GM23338 (cell line): ENCODE data around the gene LGR5. TPM values are rescaled to one million over a fixed set of nuclear protein-coding genes. Genes with fewer than 3 reads are reported as not detected.

Experiments
- ATAC-seq: fragments of 200-7000 bp; cut with Tn5 transposase; 3 replicates; pipeline ENCODE4 v1.9.1; 2020
- DNase-seq: peaks from one replicate; pipeline ENCODE4 v3.0.0-alpha.2; 2015; ENCODE audit warnings: low spot score
- H2AFZ ChIP-seq: fragments of 200-600 bp; sonication (generic); 2 replicates; pipeline ENCODE4 v1.8.0; 2016; ENCODE audit warnings: antibody characterized with exemption, mild to moderate bottlenecking, moderate library complexity
- H3F3A ChIP-seq: fragments of 200-600 bp; sonication (generic); replicated peaks from 2 replicates; pipeline ENCODE4 v1.8.0; 2017; ENCODE audit warnings: antibody characterized with exemption, mixed run types, low read depth
- H3K27ac ChIP-seq: fragments of 200-600 bp; sonication (generic); 2 replicates; pipeline ENCODE4 v1.6.1; 2016; ENCODE audit warnings: low read depth
- H3K27me3 ChIP-seq: fragments of 200-600 bp; sonication (generic); 2 replicates; pipeline ENCODE4 v1.8.0; 2016; ENCODE audit warnings: mild to moderate bottlenecking, mixed run types, moderate library complexity; ENCODE audit not compliant: insufficient read depth
- H3K36me3 ChIP-seq: fragments of 200-600 bp; sonication (generic); 2 replicates; pipeline ENCODE4 v1.8.0; 2016; ENCODE audit warnings: mild to moderate bottlenecking; ENCODE audit not compliant: insufficient read depth
- H3K4me1 ChIP-seq: fragments of 200-600 bp; sonication (generic); 2 replicates; pipeline ENCODE4 v1.8.0; 2016; ENCODE audit warnings: mild to moderate bottlenecking, moderate library complexity; ENCODE audit not compliant: insufficient read depth
- H3K4me2 ChIP-seq: fragments of 200-600 bp; sonication (generic); 2 replicates; pipeline ENCODE4 v1.7.1; 2017; ENCODE audit warnings: mixed run types
- H3K4me3 ChIP-seq: fragments of 200-600 bp; sonication (generic); 2 replicates; pipeline ENCODE4 v1.6.1; 2016; ENCODE audit warnings: mixed run types
- H3K79me2 ChIP-seq: fragments of 200-600 bp; sonication (generic); replicated peaks from 2 replicates; pipeline ENCODE4 v1.8.0; 2017; ENCODE audit warnings: mild to moderate bottlenecking; ENCODE audit not compliant: insufficient read depth
- H3K9me2 ChIP-seq: fragments of 200-600 bp; sonication (generic); 2 replicates; pipeline ENCODE4 v1.8.0; 2017; ENCODE audit not compliant: insufficient read depth
- H4K20me1 ChIP-seq: fragments of 200-600 bp; sonication (generic); replicated peaks from 2 replicates; pipeline ENCODE4 v1.8.0; 2017; ENCODE audit warnings: mild to moderate bottlenecking; ENCODE audit not compliant: insufficient read depth
- H3K27ac Mint-ChIP-seq: 2 replicates; pipeline ENCODE4 v1.8.0; 2020; ENCODE audit warnings: inconsistent platforms, mild to moderate bottlenecking, moderate library complexity, mixed read lengths
- H3K27me3 Mint-ChIP-seq: 3 replicates; pipeline ENCODE4 v1.8.0; 2022; ENCODE audit warnings: low read depth, mild to moderate bottlenecking, moderate library complexity, mixed read lengths, inconsistent platforms; ENCODE audit not compliant: insufficient read depth, poor library complexity
- H3K36me3 Mint-ChIP-seq: 3 replicates; pipeline ENCODE4 v1.8.0; 2021; ENCODE audit warnings: low read depth, mild to moderate bottlenecking, inconsistent platforms, moderate library complexity, mixed read lengths
- H3K4me1 Mint-ChIP-seq: 3 replicates; pipeline ENCODE4 v1.8.0; 2020; ENCODE audit warnings: mild to moderate bottlenecking, inconsistent platforms, mixed read lengths
- H3K4me3 Mint-ChIP-seq: 3 replicates; pipeline ENCODE4 v1.8.0; 2021; ENCODE audit warnings: moderate library complexity, mild to moderate bottlenecking, inconsistent platforms, mixed read lengths
- H3K9me3 Mint-ChIP-seq: 3 replicates; pipeline ENCODE4 v1.8.0; 2020; ENCODE audit warnings: moderate library complexity, mild to moderate bottlenecking, inconsistent platforms, mixed read lengths
- CREB1 ChIP-seq: fragments of 250-450 bp; sonication (Bioruptor Pico); IDR thresholded peaks from 2 replicates; pipeline ENCODE4 v1.5.0; 2020; ENCODE audit warnings: low read depth, mild to moderate bottlenecking, moderate library complexity
- EZH2 ChIP-seq: fragments of 200-600 bp; sonication (generic); IDR thresholded peaks from one replicate; pipeline ENCODE4 v1.8.0; 2017; ENCODE audit warnings: antibody characterized with exemption, mild to moderate bottlenecking, low read depth; ENCODE audit not compliant: unreplicated experiment
- EZH2phosphoT487 ChIP-seq: fragments of 200-600 bp; sonication (generic); IDR thresholded peaks from one replicate; pipeline ENCODE4 v1.8.1; 2018; ENCODE audit warnings: antibody characterized with exemption; ENCODE audit not compliant: unreplicated experiment
- JUNB ChIP-seq: IDR thresholded peaks from one replicate; pipeline ENCODE4 v1.6.1; 2016; ENCODE audit warnings: antibody characterized with exemption; ENCODE audit not compliant: unreplicated experiment
- NANOG ChIP-seq: IDR thresholded peaks from 2 replicates; pipeline ENCODE4 v1.6.1; 2016; ENCODE audit warnings: antibody characterized with exemption, borderline replicate concordance
- POLR2AphosphoS5 ChIP-seq: IDR thresholded peaks from 2 replicates; pipeline ENCODE4 v1.6.1; 2016; ENCODE audit warnings: antibody characterized with exemption, low read depth
- STAT1 ChIP-seq: IDR thresholded peaks from one replicate; pipeline ENCODE4 v1.6.1; 2016; ENCODE audit warnings: antibody characterized with exemption; ENCODE audit not compliant: unreplicated experiment
- ZNF114 ChIP-seq: fragments of 250-450 bp; sonication (Bioruptor Pico); IDR thresholded peaks from 2 replicates; pipeline ENCODE4 v1.5.0; 2020; ENCODE audit warnings: mild to moderate bottlenecking, moderate library complexity
- ZNF331 ChIP-seq: fragments of 250-450 bp; sonication (Bioruptor Pico); IDR thresholded peaks from 2 replicates; pipeline ENCODE4 v1.5.0; 2020; ENCODE audit warnings: low read depth, mild to moderate bottlenecking, moderate library complexity
- polyA plus RNA-seq: library from polyadenylated mRNA; unstranded; fragments of >200 nt; fragmentation: Nextera tagmentation; extraction: Ambion mirVana; gene quantifications from 2 replicates; pipeline ENCODE4 v1.2.1, GENCODE V29; 2016
- total RNA-seq: library from RNA; depleted of rRNA; stranded (reverse); fragments of >200 nt; shearing (Covaris generic); gene quantifications from 2 replicates; pipeline ENCODE4 v1.2.3, GENCODE V29; 2014
- TF ChIP-seq, protein P1 (sequence below): fragments of 250-450 bp; sonication (Bioruptor Pico); IDR thresholded peaks from 2 replicates; pipeline ENCODE4 v1.5.0; 2020; ENCODE audit warnings: mild to moderate bottlenecking, moderate library complexity
- TF ChIP-seq, protein P2 (sequence below): IDR thresholded peaks from one replicate; pipeline ENCODE4 v1.6.1; 2018; ENCODE audit warnings: antibody characterized with exemption; ENCODE audit not compliant: unreplicated experiment
- TF ChIP-seq, protein P3 (sequence below), 2 experiments: fragments of 200-600 bp in 1 of 2; sonication (generic) in 1 of 2; conservative IDR thresholded peaks; 2 replicates each; pipeline versions ENCODE4 v1.5.1 to v1.6.1; 2016 to 2017; ENCODE audit warnings: antibody characterized with exemption in 2 of 2, low read depth in 2 of 2, mild to moderate bottlenecking in 2 of 2, moderate library complexity in 1 of 2
- TF ChIP-seq, protein P4 (sequence below): IDR thresholded peaks from 2 replicates; pipeline ENCODE4 v1.6.1; 2016; ENCODE audit warnings: antibody characterized with exemption

Gene LGR5
- total and polyA plus RNA-seq, 2 experiments from 2014 or later = 0.17 to 0.26 TPM

DNA sequence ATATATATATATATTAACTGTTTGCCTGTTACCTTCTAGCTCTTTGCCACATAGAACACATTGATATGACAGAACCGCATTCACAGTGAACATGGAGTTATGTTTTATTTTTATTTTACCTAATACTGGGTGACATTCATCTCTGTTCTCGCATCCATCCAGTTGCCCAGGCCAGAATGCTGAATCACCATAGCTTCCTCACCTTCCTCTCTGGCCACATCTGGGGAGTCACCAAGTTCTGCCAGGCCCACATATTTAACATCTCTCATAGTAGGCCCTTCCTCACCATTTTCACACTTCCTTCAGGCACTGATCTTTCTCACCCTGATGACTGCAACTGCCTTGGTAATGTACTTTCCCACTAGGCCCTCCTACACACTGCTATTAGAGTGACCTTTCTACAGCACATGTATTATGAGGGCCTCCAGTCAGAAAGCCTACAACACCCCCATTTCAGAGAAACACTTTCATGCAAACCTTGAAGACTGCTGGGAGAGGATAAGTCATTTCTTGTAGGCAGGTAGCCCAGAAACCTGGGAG is 106.8 kb downstream of the LGR5 start:
- no peaks in the 10 kb centered on the region for H4K20me1 ChIP-seq
- no peaks in the 10 kb centered on the region for H3K79me2 ChIP-seq
- no peak overlapping the region for H3K4me3 ChIP-seq
- ATAC-seq (no peak), DNase-seq (no peak)
- no peaks in the 10 kb centered on the region for H3K36me3 ChIP-seq
- H3K27ac ChIP-seq = no peak overlapping the region
- H3K9me2 ChIP-seq = 0 out of 2 replicates have a peak, but pooled peaks cover 4% of the 10 kb centered on the region
- Mint-ChIP-seq H3K9me3 (no peaks in the 10 kb centered on the region), H3K4me3 (no peak overlapping the region), H3K27me3 (no peaks in the 10 kb centered on the region), H3K36me3 (no peaks in the 10 kb centered on the region), H3K4me1 (no peaks in the 10 kb centered on the region; the same call in 2 of the 3 replicates), H3K27ac (no peak overlapping the region; the same call in 1 of the 2 replicates)
- H3F3A ChIP-seq = no peaks in the 10 kb centered on the region
- no peaks in the 10 kb centered on the region for H3K4me1 ChIP-seq
- H3K4me2 ChIP-seq = no peak overlapping the region
- H3K27me3 ChIP-seq = no peaks in the 10 kb centered on the region
- no peak for TF ChIP-seq CREB1 (CRISPR knock-in tag)
- TF ChIP-seq, protein P1, sequence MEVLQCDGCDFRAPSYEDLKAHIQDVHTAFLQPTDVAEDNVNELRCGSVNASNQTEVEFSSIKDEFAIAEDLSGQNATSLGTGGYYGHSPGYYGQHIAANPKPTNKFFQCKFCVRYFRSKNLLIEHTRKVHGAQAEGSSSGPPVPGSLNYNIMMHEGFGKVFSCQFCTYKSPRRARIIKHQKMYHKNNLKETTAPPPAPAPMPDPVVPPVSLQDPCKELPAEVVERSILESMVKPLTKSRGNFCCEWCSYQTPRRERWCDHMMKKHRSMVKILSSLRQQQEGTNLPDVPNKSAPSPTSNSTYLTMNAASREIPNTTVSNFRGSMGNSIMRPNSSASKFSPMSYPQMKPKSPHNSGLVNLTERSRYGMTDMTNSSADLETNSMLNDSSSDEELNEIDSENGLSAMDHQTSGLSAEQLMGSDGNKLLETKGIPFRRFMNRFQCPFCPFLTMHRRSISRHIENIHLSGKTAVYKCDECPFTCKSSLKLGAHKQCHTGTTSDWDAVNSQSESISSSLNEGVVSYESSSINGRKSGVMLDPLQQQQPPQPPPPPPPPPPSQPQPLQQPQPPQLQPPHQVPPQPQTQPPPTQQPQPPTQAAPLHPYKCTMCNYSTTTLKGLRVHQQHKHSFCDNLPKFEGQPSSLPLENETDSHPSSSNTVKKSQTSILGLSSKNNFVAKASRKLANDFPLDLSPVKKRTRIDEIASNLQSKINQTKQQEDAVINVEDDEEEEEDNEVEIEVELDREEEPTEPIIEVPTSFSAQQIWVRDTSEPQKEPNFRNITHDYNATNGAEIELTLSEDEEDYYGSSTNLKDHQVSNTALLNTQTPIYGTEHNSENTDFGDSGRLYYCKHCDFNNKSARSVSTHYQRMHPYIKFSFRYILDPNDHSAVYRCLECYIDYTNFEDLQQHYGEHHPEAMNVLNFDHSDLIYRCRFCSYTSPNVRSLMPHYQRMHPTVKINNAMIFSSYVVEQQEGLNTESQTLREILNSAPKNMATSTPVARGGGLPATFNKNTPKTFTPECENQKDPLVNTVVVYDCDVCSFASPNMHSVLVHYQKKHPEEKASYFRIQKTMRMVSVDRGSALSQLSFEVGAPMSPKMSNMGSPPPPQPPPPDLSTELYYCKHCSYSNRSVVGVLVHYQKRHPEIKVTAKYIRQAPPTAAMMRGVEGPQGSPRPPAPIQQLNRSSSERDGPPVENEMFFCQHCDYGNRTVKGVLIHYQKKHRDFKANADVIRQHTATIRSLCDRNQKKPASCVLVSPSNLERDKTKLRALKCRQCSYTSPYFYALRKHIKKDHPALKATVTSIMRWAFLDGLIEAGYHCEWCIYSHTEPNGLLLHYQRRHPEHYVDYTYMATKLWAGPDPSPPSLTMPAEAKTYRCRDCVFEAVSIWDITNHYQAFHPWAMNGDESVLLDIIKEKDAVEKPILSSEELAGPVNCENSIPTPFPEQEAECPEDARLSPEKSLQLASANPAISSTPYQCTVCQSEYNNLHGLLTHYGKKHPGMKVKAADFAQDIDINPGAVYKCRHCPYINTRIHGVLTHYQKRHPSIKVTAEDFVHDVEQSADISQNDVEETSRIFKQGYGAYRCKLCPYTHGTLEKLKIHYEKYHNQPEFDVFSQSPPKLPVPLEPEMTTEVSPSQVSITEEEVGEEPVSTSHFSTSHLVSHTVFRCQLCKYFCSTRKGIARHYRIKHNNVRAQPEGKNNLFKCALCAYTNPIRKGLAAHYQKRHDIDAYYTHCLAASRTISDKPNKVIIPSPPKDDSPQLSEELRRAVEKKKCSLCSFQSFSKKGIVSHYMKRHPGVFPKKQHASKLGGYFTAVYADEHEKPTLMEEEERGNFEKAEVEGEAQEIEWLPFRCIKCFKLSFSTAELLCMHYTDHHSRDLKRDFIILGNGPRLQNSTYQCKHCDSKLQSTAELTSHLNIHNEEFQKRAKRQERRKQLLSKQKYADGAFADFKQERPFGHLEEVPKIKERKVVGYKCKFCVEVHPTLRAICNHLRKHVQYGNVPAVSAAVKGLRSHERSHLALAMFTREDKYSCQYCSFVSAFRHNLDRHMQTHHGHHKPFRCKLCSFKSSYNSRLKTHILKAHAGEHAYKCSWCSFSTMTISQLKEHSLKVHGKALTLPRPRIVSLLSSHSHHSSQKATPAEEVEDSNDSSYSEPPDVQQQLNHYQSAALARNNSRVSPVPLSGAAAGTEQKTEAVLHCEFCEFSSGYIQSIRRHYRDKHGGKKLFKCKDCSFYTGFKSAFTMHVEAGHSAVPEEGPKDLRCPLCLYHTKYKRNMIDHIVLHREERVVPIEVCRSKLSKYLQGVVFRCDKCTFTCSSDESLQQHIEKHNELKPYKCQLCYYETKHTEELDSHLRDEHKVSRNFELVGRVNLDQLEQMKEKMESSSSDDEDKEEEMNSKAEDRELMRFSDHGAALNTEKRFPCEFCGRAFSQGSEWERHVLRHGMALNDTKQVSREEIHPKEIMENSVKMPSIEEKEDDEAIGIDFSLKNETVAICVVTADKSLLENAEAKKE = no peak
- no peak for TF ChIP-seq POLR2AphosphoS5
- no peak for TF ChIP-seq JUNB
- TF ChIP-seq, protein P2, sequence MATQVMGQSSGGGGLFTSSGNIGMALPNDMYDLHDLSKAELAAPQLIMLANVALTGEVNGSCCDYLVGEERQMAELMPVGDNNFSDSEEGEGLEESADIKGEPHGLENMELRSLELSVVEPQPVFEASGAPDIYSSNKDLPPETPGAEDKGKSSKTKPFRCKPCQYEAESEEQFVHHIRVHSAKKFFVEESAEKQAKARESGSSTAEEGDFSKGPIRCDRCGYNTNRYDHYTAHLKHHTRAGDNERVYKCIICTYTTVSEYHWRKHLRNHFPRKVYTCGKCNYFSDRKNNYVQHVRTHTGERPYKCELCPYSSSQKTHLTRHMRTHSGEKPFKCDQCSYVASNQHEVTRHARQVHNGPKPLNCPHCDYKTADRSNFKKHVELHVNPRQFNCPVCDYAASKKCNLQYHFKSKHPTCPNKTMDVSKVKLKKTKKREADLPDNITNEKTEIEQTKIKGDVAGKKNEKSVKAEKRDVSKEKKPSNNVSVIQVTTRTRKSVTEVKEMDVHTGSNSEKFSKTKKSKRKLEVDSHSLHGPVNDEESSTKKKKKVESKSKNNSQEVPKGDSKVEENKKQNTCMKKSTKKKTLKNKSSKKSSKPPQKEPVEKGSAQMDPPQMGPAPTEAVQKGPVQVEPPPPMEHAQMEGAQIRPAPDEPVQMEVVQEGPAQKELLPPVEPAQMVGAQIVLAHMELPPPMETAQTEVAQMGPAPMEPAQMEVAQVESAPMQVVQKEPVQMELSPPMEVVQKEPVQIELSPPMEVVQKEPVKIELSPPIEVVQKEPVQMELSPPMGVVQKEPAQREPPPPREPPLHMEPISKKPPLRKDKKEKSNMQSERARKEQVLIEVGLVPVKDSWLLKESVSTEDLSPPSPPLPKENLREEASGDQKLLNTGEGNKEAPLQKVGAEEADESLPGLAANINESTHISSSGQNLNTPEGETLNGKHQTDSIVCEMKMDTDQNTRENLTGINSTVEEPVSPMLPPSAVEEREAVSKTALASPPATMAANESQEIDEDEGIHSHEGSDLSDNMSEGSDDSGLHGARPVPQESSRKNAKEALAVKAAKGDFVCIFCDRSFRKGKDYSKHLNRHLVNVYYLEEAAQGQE = no peak
- TF ChIP-seq STAT1 = no peak
- TF ChIP-seq EZH2phosphoT487 = no peak
- no peak for TF ChIP-seq NANOG
- TF ChIP-seq, protein P3, sequence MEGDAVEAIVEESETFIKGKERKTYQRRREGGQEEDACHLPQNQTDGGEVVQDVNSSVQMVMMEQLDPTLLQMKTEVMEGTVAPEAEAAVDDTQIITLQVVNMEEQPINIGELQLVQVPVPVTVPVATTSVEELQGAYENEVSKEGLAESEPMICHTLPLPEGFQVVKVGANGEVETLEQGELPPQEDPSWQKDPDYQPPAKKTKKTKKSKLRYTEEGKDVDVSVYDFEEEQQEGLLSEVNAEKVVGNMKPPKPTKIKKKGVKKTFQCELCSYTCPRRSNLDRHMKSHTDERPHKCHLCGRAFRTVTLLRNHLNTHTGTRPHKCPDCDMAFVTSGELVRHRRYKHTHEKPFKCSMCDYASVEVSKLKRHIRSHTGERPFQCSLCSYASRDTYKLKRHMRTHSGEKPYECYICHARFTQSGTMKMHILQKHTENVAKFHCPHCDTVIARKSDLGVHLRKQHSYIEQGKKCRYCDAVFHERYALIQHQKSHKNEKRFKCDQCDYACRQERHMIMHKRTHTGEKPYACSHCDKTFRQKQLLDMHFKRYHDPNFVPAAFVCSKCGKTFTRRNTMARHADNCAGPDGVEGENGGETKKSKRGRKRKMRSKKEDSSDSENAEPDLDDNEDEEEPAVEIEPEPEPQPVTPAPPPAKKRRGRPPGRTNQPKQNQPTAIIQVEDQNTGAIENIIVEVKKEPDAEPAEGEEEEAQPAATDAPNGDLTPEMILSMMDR (conservative IDR thresholded peaks at IDR 0.05; ENCODE audit: low read depth in 2 of 2) = no peak
- TF ChIP-seq ZNF114 (CRISPR knock-in tag) = no peak
- TF ChIP-seq ZNF331 (CRISPR knock-in tag) = no peak
- TF ChIP-seq, protein P4, sequence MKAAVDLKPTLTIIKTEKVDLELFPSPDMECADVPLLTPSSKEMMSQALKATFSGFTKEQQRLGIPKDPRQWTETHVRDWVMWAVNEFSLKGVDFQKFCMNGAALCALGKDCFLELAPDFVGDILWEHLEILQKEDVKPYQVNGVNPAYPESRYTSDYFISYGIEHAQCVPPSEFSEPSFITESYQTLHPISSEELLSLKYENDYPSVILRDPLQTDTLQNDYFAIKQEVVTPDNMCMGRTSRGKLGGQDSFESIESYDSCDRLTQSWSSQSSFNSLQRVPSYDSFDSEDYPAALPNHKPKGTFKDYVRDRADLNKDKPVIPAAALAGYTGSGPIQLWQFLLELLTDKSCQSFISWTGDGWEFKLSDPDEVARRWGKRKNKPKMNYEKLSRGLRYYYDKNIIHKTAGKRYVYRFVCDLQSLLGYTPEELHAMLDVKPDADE = no peak
- no peak for TF ChIP-seq EZH2
- no peak overlapping the region for H2AFZ ChIP-seq
